Endometrial microvascular endothelial cells (primary cell): Measurements from ENCODE around the gene ZEB1. TPM values are rescaled to one million over a fixed set of nuclear protein-coding genes. Genes with fewer than 3 reads are reported as not detected.
"Not testable (repeated sequence)": the region's sequence is repeated elsewhere in the genome, so short reads cannot be mapped to it uniquely, and the experiment has no call there.

Experiments
- in situ Hi-C: cut with HindIII; loops from 2 replicates; pipeline ENCODE4 v1.10.0; 2017; ENCODE audit warnings: low sequenced_read_pairs, low pct_unique_long_range_greater_than_20kb; ENCODE audit errors: inconsistent ontology term
- total RNA-seq: library from RNA; depleted of rRNA; stranded (reverse); fragments of >200 nt; gene quantifications from one replicate; pipeline ENCODE4 v1.2.3, GENCODE V29; 2015; ENCODE audit errors: inconsistent ontology term

ZEB1 gene
- total RNA-seq, 1 donor from 2014 or later, result 46.9 TPM

DNA sequence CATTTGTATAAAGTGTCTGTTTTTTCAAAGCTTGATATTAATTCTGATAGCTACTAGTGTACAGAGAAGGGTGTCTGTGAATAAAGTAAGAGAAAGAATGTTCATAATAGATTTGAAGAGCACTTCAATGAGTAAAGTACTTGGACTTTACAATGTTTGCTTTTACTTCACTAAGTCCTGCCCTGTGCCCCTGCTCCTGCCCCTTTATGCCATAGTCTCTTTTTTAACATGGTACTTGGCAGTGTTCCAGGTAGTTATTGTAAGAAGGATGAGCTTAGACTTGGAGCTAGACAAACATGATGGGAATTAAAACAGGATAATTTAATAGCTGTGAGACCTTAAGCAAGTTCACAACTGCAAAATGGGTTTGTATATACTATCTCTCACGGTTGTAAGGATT, 41.0 kb downstream of the ZEB1 start:
- in situ Hi-C loops, result no loop called here

DNA sequence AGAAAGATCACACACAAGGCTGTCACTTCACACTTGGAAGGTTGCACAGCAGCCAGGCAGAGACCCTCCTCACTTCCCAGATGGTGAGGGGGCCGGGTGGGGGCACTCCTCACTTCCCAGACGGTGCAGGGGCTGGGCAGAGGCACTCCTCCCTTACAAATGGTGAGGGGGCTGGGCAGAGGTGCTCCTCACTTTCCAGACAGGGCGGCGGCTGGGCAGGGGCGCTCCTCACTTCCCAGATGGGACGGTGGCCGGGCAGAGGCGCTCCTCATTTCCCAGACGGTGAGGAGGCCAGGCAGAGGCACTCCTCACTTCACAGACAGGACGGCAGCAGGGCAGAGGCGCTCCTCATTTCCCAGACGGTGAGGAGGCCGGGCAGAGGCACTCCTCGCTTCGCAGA, 42.5 kb downstream of the ZEB1 start:
- in situ Hi-C loops, result not testable (repeated sequence)

DNA sequence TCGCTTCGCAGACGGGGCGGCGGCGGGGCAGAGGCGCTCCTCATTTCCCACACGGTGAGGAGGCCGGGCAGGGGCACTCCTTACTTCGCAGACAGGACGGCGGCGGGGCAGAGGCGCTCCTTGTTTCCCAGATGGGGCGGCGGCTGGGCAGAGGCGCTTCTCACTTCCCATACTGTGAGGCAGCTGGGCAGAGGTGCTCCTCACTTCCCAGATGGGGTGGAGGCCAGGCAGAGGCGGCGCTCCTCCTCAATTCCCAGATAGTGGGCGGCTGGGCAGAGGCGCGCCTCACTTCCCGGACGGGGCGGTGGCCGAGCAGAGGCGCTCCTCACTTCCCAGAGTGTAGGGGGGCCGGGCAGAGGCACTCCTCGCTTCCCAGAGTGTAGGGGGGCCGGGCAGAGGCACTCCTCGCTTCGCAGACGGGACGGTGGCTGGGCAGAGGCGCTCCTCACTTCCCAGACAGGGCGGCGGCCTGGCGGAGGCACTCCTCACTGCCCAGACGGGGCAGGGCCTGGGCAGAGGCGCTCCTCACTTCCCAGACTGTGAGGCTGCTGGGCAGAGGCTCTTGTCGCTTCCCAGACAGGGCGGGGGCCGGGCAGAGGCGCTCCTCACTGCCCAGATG, 43.1 kb downstream of the ZEB1 start:
- in situ Hi-C loops, result no loop called here

DNA sequence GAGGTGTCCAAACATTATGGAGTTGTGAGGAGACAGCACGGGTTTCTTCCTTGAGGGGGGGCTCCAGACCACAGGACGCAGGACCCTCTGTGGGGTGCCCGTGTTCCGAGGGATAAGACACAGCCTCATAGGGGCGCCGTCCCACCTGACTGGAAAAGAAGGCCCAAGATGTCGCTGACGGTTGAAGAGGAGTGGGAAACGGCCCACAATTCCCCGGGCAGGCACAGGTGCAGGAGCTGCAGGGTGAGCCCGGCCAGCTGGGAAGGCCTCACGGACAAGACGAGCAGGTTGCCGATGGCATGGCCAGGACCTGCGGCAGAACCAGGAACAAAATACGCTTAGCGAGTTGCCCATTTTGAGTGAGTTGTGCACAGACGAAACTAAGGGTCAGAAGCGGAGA, 44.7 kb downstream of the ZEB1 start:
- in situ Hi-C loops, result not testable (repeated sequence)

DNA sequence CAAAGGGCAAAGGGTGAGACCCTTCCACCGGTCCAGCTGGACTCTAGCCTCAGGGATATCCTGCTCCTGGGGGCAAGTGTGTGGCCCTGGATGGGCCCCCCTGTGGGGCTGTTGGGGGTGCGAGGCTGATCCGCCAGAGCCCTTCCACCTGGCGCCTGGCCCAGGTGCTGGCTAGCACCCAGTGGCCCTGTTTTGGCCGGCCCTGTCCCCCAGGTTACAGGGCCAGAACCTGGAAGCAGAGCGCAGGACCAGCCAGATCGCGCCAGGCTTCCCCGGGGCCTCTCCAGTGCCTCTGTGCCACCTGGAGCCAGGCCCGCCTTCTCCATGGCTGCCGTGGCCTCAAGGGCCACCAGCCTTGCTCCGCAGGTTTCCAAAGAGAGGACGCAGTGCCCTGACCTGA, 45.2 kb downstream of the ZEB1 start:
- in situ Hi-C loops, result not testable (repeated sequence)

DNA sequence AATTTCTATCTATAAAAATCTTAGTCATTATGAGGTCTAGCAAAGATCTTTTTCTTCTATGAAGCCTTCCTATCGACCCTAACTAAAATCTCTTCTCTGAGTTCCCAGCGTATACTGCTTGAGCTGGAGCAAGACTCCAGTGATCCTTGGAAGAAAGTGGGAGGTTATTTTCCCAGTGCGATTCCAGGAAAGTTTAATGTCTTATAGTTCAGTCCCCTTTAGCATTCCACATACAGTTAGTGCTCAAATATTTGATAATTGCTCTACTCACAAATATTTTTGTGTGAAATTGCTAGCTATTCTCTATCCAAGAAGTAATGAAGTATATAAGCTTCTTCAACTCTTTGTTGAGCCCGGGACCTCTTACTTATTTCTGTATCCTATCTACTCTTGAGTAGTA, 47.7 kb downstream of the ZEB1 start:
- in situ Hi-C loops, result no loop called here

DNA sequence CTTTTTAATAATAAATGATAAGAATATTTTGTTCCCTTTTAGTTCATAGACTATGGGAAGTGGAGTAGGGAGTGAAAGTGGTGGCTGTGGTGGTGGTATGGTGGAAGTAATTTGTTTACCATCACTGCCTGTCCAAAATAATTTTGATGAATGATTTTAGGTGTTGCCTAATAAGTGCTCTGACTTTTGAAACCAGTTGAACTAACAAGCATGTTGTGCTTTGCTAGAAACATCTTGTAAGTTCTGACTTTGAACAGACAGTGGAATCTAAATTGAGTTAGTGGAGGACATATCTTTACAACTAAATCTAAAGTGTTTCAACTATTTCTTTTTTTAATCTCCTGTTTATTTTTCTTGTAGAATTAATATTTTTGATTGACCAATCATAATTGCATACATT, 49.7 kb downstream of the ZEB1 start:
- in situ Hi-C loops, result no loop called here

DNA sequence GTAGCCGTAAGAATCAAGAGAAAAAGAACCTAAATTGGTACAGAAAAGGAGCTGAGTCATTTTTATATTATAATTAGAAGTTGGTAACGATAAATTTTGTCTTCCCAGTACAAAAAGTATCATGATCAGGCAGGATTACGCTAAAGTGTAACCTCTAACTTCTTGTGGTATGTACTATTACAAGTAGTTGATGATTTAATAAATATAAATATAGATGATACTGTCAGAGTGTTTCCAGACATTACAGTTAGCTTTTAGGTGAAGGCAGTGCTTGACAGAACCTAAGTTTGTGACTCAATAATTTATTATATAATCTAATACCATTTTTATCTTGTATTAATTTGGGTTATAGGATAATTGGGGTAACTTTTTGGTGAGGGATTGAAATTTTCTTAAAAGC, 53.4 kb downstream of the ZEB1 start:
- in situ Hi-C loops, result no loop called here

DNA sequence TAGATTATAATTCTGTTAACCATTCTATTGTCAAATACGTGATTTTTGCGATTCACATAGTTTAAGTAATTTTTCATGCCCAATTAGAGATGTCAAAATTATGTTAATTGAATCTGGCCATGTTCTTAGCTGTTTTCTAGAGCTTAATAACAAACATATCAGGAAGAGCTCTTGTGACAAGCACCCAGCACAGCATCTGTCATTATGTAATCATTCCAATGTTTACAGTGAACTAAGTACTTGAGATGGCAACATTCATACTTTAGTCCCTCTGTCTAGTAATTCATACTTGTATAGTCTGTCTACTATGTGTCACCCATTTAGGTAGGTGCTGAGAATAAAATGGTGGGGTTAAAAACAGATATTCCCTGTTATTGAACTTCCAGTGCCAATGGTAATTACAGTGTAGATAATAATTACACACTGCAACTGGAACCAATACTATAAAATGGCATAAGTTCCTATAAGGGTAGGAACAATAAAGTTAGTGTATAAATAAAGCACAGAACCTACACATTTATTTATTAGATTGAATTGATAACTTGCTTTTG, 55.2 kb downstream of the ZEB1 start:
- in situ Hi-C loops, result no loop called here

DNA sequence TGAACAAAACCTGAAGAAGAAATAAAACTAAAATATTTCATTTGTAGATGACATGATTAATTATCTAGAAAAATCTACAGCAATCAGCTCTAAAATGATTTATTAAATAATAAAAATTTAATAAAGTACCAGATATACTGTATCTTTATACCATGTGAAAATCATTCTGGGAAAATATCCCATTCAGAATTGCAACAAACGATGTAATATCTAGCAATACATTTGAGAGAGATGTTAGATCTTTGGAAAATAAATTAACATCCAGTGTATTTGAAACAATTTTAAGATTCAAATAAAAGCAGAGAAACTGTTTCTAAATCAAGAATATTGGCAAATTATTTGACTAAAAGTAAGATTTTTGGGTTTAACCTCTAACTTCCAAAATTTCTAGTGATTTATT, 62.2 kb downstream of the ZEB1 start:
- in situ Hi-C loops, result no loop called here

DNA sequence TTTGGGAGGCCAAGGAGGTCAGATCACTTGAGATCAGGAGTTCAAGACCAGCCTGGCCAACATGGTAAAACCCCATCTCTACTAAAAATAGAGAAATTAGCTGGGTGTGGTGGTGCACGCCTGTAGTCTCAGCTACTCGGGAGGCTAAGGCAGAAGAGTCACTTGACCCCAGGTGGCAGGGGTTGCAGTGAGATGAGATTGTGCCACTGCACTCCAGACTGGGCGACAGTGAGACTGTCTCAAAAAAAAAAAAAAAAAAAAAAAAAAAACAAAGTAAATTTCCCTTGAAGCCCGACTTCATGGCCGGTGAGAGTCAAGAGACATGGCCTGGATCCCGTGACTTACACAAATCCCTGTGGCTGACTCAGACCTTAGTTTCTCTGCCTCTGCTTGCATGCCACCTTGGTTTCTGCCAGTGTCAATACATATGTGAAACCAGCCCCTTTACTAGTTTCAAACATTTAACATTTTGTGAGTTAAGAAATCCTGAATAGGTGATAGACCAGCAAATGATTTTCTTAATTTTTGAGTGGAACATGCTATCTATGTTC, 62.8 kb downstream of the ZEB1 start:
- in situ Hi-C loops, result no loop called here

DNA sequence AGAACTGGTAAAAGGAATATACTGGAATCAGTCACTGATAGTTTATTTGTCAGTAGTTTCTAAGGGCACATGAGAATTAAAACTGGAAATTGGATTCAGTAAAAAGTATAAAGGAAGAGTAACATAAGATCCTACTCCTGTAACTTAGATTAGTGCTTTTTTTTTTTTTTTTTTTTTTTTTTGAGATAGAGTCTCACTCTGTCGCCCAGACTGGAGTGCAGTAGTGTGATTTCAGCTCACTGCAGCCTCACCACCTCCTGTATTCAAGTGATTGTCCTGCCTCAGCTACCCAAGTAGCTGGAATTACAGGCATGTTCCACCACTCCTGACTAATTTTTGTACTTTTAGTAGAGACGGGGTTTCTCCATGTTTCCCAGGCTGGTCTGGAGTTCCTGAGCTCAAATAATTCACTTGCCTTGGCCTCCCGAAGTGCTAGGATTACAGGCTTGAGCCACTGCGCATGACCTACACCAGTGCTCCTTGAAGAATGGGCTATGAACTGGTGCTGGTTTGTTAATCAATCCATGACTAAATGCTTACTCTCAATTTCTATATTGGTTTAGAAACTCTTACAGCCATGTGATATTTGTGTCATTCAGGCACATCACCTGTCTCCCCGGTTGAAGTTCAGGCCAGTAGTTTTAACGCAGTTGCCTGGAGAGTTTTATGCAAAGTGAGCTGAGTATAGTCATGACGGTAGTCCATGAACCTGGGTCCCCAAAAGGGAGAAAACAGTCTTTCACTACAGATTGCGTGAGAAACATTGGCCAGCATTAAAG, 65.0 kb downstream of the ZEB1 start:
- in situ Hi-C loops, result no loop called here

DNA sequence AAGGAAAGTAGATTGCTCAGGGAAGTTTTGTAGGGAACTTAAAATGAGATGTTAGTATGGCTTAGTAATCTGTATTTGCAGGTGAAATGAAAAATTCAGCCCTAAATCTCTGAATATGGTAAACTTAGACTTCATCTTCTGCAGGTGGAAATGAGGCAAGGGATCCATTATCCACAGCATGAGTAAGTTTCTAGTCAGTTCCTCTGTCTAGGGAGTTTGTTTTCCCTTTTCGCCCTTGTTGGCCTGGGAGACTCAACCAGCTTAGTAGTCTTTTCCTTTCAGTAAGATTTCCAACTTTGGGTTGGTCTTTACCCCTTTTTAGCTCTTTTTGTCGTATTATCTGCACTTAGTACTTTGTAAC, 65.6 kb downstream of the ZEB1 start:
- in situ Hi-C loops, result no loop called here

DNA sequence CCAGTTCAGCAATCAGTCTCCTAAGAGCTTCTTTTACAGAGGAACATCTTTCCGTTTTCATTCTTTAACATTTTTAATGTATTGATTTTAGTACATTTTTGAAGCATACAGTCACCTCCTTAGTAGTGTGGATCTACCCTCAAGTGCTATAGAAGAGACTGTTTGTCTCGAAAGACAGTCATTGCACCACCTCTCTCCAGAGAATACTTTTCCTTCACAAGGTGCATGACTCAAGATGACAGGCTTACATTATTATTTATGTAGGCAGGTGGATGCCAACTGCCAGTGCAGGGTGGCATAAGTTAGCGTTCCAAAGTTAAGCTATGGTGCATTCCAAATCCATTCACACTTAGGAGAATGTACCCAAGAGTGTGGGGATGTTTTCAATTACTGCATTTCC, 71.8 kb downstream of the ZEB1 start:
- in situ Hi-C loops, result no loop called here

DNA sequence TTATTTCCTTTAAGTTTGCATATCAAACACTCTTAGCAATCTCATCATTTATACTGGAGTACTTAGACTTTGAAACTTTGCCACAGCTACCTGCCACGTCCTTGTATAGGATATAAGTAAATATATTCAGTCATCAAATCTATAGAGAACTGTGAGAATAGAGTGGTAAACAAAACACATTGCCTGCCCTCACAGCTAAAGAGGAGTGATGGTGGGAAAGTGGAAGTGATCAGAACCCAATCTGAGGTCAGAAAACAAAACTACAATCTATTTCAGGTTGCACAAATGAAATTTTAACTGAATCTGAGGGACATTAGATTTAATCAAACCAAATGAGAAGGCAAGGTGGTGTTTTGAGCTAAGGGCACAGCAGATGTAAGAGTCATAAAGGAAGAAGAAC, 74.8 kb downstream of the ZEB1 start:
- in situ Hi-C loops, result no loop called here

DNA sequence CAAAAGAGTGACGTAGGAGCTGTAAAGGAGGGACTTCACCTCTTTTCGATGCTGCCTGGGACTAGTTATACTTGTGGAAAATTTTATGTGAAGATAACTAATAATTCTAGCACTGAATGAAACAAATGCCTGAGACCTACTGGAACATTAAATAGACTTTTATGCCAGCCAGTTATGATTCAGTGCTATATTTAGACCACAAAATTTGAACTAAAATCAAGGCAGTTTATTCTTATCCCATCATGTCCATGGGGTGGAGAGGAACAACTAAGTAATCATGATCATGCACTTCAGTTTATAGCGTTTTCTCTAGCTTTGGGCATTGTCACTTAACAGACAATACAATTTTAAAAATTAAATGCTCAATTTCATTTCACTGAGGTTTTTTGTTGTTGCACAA, 76.7 kb downstream of the ZEB1 start:
- in situ Hi-C loops, result no loop called here

DNA sequence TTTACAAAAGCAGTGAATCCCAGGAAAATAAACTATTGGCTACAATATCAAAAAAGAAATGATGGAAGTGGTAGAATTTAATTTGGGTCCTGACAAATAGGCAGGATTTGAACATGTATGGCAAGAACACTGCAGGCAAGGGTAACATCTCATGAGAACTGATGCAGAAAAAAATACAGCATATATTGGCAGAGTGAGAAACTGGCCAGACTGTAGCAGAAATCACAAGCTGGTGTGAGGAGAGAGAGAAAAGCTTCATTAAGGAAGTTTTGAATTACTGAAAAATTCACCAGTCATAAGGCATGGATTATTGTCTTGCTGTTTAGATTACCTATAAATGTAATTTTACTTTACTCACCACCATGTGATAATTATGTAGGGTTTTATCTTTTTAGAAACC, 77.4 kb downstream of the ZEB1 start:
- in situ Hi-C loops, result no loop called here

DNA sequence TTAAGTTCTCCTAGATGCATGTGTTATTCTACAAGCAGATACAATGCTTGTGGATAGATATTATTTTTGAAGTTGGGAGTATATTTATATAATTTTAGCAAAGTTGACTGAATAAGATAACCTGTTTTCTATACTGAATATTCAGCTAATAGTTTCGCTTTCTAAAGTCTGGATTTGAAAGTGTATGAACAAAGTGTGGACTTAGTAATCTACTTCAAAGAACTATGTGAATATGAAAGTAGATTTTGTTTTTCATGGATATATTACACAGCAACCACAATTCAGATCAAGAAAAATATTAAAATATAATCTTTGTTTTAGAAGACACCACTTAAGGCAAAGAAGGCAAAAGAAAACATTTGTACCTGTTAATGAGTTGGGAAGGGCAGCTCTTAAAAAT, 78.8 kb downstream of the ZEB1 start:
- in situ Hi-C loops, result no loop called here

DNA sequence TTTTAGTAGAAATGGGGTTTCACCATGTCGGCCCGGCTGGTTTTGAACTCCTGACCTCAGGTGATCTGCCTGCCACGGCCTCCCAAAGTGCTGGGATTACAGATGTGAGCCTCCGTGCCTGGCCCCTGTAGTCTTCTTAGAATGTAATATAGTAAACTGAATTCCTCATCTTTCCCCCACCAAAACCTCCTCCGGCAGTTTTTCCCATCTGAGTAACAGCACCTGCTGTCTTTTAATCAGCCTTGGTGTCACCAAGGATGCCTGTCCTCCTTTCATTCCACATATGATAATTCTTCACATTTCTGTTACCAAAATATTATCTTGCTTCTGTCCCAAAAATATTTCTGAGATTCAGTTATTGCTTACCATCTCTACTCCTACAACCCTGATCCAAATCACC, 80.2 kb downstream of the ZEB1 start:
- in situ Hi-C loops, result no loop called here

DNA sequence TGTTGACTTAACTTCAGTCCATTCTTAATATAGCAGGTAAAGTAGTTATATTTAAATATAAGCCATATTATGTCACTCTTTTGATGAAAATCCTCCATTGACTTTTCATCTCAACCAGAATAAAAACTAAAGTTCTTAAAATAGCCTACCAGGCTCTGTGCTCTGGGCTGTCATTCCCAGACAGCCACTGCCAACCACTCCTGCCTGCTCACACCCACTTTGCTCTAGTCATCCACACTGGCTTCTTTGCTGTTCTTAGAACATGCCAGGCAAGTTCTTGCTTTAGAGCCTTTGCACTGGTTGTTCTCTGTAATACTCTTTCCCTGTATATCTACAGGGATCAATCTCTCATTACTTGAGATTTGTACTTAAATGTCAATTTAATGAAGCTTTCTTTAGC, 80.6 kb downstream of the ZEB1 start:
- in situ Hi-C loops, result no loop called here
